ENCODE data around the gene PHF21A. TPM values are rescaled to one million over a fixed set of nuclear protein-coding genes. Genes with fewer than 3 reads are reported as not detected.

The PHF21A gene
- total and polyA plus RNA-seq, 2 of the 13 experiments (the other 11 are each of a cell fraction or from before 2014, with no cell fraction given), result 4.1 to 34.6 TPM

- Histone ChIP-seq H3K9ac (ENCODE audit: insufficient read depth, low read depth, low read length) (no peak overlapping the region), H3K36me3 (replicated peaks in 1 of 2; ENCODE audit: control insufficient read depth in 1 of 2, insufficient read depth in 2 of 2, low read length in 2 of 2) (peaks cover 0 to 15% of the 10 kb centered on the region in 2 experiments; a peak in 3 of 5 replicates), H4K20me1 (ENCODE audit: insufficient read depth, low read length) (no peaks in the 10 kb centered on the region), H2AFZ (ENCODE audit: low read length) (no peak overlapping the region), H3K4me2 (ENCODE audit: low read depth, low read length) (no peak overlapping the region), H3K27me3 (ENCODE audit: control insufficient read depth in 1 of 2, insufficient read depth in 2 of 2, low read length in 2 of 2) (no peaks in the 10 kb centered on the region), H3K79me2 (ENCODE audit: insufficient read depth, low read length) (no peaks in the 10 kb centered on the region), H3K4me1 (ENCODE audit: insufficient read depth, low read length) (peaks cover 5% of the 10 kb centered on the region; the same call in 1 of the 2 replicates), H3K4me3 (replicated peaks in 1 of 3; ENCODE audit: insufficient read depth in 1 of 3, low read depth in 2 of 3, low read length in 3 of 3) (no peak overlapping the region), H3K27ac (ENCODE audit: extremely low read length, insufficient read depth, low read length) (no peak overlapping the region), H3K9me3 (ENCODE audit: low read length) (no peaks in the 10 kb centered on the region)
- TF ChIP-seq CC2D1A (CRISPR knock-in tag; IDR thresholded peaks at IDR 0.05) (no peak), PBX2 (CRISPR knock-in tag; IDR thresholded peaks at IDR 0.05) (no peak), SKIL (CRISPR knock-in tag; IDR thresholded peaks at IDR 0.05; ENCODE audit: borderline replicate concordance) (no peak), RFX3 (CRISPR knock-in tag; IDR thresholded peaks at IDR 0.05) (no peak), CREM (IDR thresholded peaks at IDR 0.05) (no peak), CREM (CRISPR knock-in tag; IDR thresholded peaks at IDR 0.05) (no peak), AGO2 (optimal IDR thresholded peaks at IDR 0.05; ENCODE audit: low read depth, low read length) (no peak), SYNCRIP (IDR thresholded peaks at IDR 0.05; ENCODE audit: insufficient read depth, low read depth, low read length) (no peak)
- no TSS peak for BruUV-seq (replicated peaks)
- DNase-seq (ENCODE audit: low spot score), result no peak
- no peak for FAIRE-seq
- ChIA-PET POLR2A (no interaction called here), CTCF (ENCODE audit: low intra/inter-chr PET ratio, low total read pairs) (no interaction called here)
- intact Hi-C loops (cut with micrococcal nuclease; ENCODE audit: unreplicated experiment), result no loop called here
- no peak for ATAC-seq
- WGBS (ENCODE audit: low lambda C conversion rate), result 89% methylated on average over 3 of the region's 3 CpGs
- in situ Hi-C loops (cut with HindIII; ENCODE audit: extremely low pct_ligation_motif_present, low pct_unique_long_range_greater_than_20kb), result no loop called here
Measured at GRCh38 chr11:46079662-46080061, 41.6 kb downstream of the PHF21A start.
